Mesenteric fat pad (tissue), 1 donor: ENCODE data around the gene SLC19A1. TPM values are rescaled to one million over a fixed set of nuclear protein-coding genes. Genes with fewer than 3 reads are reported as not detected.

Experiments
- DNase-seq: peaks from one replicate; pipeline ENCODE4 v3.0.0-alpha.2; 2020; ENCODE audit warnings: low spot score
- total RNA-seq: library from RNA; stranded (reverse); fragmentation: NEBNext Ultra II Directional; extraction: Animal tissue kit (Norgen Biotek cat#: 25700); gene quantifications from one replicate; pipeline ENCODE4 v1.2.1, GENCODE V29; 2021
- donor health status: DM: yes; HTN: yes; CAD: no.

The SLC19A1 gene
- total RNA-seq, 1 donor from 2014 or later: 21.7 TPM

DNA sequence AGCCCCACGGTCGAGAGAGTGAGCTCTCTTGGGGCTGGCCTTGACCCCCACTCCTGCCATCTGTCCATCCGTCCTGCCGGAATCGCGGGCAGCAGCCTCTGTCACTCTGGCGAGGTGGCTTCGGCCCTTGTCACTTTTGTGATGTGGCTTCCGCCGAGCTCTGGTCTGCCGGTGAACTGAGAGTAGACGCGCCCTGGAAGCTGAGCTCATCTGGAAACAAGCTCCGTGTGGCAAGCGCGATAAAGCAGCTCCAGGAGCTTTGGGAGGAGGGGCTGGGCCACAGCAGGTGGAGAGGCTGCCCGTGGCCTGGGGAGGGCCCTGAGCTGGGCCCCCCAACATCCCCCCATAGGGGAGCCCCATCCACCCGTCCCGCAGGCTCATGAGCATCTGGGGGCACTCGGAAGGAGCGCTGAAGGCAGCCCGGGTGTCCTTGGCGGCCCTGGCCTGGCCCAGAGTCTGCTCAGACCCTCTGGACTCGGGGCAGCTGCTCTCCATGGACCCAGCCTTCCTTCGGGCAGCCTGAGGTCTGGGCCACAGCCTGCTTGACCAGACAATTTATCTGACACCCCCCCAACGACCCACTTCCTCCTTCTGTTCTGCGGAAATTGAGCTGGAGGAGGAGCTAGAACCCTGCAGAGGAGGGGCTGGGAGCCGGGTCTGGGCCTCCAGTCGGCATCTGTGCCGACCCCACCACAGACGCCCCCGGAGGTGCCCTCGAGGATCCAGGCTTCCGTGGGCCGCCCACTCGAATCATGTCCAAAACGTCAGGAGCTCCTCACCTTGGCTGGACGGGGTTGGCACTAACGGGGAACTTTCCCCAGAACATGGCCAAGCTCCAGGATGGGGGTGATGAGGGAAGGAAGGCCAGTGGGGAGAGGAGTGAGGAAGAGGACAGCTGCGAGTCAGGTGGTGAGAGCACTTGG is 59.1 kb downstream of the SLC19A1 start:
- no peak for DNase-seq

DNA sequence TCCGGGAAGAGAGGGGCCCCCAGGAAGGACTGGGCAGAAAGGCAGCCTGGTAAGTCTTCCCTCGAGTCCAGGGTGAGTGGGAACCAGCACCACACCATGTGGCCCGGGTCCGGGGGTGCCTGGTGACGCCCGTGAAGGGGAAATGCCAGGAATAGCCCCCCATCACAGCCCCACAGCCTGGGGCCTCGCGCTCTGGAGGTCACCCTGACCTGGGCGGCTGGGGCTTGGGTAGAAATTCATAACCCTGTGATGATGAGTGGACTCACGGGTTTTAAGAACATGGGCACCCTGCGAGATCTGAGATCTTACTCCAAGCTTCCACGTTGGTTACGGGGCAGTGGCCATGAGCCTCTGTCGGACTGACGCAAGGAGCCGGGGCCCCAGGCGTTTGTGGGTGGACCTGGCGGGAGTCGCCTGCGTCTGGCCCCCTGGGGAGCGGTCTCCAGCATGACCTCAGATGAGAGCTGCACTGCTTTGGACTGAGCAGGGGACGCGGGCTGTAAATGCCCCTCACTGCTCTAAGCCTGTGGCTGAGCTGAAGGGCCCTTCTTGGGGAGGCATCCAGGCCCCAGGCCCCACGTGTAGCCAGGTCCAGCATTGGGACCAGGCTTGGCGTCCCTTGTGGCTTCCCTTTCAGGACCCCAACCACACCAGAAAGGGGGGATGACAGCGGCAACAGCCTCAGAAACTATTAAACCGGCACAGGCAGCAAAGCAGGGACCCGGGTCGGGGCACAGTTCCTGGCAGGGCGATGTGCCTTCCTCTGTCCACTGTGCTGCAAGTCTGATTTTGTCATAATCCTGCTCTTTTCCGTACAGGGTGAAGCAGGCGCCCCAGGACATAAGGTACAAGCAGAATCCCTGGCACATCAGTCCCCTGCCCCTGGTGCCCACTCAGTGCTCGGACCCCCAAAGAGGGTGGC is 60.0 kb downstream of the SLC19A1 start:
- no peak for DNase-seq

DNA sequence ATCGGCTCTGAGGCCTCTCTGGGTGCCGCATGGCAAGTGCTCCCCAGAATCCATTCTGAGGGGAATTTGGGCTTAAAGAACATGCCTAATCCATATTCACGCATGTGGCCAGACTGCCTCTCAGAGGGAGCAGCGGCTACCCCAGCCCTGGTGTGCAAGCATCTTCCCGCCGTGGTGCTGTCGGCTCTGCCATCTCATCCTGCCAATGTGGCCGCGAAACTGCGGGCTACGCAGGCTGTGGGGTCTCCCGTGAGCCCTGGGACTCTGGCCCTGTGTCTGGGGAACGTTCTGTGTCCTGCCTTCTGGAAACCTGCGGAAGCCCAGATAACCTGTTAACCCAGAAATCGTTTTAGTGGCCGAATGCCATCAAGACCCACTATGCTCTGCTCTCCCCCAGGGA is 60.7 kb downstream of the SLC19A1 start:
- DNase-seq: no peak

DNA sequence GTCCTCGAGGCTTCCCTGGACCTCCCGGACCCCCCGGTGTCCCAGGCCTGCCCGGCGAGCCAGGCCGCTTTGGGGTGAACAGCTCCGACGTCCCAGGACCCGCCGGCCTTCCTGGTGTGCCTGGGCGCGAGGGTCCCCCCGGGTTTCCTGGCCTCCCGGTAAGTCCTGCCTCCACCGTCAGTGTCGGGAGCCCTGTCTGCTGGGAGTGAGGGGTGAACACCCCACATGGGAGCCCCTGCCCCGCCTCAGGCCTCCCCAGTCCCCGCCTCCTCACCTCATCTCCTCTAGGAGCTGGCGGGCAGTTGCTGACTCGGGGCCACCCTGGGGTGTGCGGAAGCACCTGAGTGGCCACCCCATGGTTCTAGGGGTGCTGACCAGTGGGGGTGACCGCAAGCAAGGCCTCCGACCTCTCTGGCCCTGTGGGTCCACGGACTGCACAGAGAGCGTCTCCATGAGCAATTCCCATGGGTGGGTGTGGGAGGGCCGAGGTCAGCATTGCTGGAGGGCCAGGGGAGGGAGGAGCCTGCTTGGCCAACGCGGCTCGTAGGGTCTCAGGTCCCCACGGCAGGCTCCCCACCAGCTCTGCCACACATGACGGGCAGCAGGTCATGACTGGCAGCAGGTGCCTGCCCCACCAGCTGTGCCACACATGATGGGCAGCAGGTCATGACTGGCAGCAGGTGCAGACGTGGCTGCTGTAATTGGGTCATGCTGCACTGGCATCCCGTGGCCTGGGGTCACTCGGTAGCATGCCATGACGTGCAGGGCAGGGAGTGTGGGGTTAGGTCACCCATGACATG is 61.3 kb downstream of the SLC19A1 start:
- no peak for DNase-seq

DNA sequence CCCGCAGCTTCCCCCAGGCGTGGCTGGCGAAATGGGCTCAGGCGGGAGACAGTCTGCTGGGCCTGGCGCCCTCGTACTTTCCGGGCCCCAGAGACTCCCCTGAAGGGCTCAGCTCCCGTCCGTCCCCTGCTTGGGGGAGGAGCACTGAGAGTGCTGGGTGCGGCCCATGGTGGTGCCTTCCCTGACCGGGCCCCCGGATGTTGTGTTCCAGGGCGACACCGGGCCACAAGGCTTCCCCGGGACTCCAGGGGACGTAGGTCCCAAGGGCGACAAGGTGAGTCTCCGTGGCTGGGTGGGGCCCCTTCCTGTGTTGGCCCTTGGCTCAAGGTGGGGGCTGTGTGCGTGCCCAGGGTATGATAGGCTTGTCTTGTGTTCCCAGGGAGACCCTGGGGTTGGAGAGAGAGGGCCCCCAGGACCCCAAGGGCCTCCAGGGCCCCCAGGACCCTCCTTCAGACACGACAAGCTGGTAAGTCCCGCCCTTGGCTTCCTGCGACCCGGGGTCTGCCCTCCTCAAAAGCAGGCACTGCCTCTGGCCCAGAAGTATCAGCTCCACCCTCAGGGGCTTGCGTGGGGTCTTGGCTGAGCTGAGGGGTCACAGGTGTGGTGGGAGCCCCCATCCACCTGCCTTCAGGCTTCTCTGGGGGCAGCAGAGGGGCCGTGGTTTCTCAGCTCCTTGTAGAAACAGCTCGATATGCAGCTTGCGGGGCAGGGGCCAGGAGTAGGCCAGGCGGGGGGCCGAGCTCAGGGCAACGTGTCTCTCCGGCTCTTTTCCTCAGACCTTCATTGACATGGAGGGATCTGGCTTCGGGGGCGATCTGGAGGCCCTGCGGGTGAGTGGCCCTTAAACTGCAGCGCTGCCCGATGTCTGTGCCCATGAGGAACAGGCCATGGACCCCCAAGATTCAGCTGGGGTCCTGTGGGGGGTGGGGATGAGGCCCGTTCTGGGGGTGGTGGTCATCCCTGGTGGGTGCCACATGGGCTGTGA is 62.3 kb downstream of the SLC19A1 start:
- DNase-seq: no peak

DNA sequence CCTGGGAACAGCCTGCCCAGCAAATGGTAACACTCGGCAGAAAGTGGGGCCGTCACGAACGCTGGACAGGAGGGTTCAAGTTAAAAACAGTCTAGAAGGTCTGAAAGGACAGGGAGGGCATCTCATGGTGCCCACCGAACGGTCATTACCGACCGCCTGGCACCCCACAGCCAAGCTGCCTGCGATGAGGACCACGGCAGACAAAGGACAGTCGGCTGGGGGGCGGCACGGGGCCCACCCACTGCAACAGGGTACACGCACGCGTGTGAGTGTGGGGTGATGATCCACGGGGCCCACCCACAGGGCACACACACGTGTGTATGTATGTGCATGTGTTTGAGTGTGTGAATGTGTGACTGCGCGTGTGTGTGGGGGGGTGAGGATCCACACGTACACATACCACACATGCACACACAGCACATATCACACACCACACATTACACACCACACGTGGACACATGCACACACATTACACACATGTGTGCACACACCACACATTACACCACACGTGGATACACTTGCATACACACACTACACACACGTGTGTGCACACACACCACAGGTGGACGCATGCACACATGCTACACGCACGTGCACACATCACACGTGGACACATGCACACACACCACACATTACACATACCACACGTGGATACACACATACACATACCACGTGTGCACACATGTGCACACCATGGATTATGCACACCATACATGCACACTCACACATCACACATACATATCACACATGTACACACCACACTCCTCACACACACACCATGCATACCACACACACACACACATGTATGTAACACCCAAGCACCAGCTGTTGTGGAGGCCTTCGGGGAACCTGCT is 63.2 kb downstream of the SLC19A1 start:
- DNase-seq: no peak

DNA sequence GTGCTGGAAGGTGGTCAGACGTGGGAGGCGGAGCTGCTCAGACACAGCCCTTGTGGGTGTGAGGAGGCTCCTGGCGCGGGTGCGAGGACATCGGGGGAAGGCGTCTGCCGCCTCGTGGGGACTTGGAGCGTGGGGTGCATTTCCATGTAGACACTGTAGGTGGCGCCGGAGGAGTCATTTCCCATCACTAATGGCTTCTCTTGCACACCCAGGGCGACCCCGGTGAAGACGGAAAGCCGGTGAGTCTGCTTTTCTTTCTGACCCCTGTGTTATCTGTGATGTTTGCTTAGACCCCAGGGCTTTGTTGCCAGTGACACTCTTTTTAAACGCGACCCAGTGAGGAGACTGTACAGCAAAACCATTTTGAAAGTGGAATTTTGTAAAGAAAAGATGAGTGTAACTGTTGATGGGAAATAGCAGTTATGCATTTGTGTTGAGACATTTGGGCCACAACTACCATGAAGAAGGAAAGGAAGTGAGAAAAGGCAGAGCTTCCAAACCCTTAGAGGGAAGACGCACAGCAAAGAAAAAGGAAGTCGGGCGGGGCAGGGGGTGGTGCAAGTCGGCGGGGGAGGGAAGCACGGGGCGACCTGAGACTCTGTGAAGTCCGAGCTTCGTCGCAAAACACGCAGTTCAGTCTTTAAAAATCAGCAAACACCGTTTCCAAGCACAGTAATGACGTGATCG is 64.0 kb downstream of the SLC19A1 start:
- no peak for DNase-seq

DNA sequence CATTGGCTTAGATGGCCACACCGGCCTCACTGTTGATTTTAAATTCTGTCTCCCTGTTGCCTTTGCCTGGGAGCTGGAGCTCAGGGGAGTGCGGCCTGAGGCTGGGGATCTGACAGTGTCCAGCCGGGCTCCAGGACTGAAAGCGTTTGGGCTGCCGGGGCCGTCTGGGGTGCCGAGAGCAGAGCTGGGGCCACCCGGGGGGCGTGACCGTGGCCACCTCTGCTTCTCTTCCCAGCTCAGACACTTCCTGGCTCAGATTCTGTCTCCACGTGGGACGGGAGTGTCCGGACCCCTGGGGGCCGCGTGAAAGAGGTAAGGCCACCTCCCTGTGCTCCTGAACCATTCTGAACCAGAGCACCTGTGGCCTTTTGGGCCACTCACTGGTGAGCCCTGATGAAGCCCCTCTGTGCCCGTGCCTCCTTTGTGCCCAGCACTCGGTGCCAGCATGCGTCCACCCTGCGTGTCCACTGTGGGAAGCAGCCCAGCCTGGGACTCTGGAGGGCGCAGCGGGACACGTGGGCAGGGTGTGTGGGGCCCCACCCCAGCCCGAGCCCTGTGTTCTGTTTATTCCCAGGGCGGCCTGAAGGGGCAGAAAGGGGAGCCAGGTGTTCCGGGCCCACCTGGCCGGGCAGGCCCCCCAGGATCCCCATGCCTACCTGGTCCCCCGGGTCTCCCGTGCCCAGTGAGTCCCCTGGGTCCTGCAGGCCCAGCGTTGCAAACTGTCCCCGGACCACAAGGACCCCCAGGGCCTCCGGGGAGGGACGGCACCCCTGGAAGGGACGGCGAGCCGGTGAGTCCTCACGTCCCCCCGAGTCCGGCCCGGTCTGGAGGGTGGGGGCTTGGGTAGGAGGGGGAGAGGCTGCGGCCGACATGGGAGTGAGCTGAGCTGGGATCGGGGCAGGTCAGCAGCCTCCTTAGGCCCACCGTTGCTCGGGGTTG is 64.8 kb downstream of the SLC19A1 start:
- DNase-seq: no peak

DNA sequence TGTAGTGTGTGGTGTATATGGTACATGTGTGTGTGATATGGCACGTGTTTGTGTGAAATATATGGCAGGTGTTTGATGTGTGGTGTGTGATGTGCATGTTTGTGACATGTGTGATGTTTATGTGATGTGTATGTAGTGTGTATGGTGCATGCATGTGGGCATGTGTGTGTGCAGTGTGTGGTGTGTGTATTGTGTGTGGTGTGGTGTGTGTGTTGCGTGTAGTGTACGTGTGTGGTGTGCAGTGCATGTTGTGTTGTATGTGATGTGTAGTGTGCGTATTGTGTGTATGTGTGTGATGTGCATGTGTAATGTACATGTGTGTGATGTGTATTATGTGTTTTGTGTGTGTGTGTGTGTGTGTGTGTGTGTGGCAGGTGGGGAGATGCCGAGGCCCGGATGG is 65.7 kb downstream of the SLC19A1 start:
- DNase-seq: no peak

DNA sequence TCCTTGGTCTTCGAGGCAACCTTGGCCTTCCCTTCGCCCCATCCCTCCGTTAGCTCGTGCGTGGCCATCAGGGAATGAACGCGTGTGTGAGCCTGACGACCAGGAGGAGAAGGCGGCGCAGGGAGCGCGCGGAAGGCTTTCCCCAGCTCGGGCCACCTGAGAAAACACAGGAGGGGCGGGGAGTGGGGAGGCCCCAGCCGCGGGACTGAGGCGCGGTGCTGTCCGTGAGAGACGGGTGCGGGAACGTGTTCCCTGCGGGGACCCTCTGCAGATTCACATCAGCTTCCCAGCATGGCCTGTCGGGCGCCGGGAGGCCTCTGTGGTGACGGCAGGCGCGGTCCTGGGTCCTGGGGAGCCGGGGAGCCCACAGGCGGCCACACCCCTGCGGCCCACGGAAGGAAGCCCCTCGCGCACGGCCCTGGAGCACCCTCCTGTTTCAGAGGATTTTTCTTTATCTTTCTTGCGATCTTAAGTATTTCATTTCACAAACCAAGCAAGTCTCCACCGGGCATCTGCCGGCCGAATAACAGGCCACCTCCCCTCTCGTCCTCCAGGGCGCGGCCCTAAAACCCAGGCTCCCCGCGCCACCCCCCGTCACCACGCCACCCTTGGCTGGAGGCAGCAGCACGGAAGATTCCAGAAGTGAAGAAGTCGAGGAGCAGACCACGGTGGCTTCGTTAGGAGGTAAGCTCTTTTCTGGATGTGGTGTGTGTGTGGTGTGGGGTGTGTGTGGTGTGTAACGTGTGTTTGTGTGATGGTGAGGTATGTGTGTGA is 66.3 kb downstream of the SLC19A1 start:
- DNase-seq: no peak

DNA sequence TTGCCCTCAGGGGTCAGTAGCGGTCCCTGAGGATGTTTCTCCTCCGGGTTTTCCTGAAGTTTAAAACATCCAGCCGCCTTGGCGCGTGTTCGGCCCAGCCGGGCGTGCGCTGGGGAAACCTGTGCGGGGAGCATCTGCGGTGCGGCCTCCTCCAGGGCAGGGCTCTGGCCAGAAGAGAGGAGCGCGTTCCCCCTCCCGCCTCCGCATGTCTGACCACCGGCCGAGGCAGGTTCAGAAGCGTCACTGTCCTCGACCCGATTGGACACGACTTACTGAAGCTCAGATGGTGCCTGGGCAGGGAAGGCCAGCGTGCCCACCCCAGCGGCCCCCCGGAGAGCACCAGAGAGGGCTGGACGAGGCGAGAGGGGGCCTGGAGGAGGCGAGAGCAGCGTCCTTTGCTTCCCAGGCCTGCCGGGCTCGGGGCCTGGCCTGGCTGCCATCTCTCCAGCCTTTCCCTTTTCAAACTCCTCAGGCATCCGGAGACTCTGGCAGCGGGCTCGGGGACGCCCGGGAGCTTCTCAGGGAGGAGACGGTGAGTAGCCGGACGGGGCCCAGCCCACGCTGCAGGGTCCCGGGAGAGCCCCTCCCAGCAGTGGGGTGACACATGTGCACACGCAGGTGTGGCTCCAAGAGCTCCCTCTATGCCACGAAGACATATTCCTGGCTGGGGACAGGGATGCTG is 67.1 kb downstream of the SLC19A1 start:
- DNase-seq: no peak

DNA sequence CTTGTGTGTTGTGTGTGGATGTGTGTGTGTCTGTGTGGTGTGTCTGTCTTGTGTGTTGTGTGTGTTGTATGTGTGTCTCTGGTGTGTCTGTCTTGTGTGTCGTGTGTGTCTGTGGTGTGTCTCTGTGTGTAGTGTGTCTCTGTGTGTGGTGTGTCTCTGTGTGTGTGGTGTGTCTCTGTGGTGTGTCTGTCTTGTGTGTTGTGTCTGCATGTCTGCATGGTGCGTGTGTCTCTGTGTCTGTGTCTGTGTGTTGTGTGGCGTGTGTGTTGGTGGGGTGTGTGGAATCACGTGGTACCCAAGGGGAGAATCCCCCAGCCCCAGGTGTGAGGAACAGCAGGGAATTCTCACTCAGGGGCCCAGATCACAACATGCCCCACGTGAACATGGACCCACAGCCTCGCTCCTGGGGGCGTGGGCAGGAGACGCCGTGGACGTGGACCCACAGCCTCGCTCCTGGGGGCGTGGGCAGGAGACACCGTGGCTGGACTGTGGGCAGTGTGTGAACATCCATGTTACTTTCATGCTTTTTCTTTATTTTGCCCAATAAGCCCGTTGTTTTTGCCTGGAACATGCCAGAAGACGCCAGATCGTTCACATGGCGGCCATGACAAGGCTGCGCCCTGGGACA is 67.8 kb downstream of the SLC19A1 start:
- DNase-seq: no peak

DNA sequence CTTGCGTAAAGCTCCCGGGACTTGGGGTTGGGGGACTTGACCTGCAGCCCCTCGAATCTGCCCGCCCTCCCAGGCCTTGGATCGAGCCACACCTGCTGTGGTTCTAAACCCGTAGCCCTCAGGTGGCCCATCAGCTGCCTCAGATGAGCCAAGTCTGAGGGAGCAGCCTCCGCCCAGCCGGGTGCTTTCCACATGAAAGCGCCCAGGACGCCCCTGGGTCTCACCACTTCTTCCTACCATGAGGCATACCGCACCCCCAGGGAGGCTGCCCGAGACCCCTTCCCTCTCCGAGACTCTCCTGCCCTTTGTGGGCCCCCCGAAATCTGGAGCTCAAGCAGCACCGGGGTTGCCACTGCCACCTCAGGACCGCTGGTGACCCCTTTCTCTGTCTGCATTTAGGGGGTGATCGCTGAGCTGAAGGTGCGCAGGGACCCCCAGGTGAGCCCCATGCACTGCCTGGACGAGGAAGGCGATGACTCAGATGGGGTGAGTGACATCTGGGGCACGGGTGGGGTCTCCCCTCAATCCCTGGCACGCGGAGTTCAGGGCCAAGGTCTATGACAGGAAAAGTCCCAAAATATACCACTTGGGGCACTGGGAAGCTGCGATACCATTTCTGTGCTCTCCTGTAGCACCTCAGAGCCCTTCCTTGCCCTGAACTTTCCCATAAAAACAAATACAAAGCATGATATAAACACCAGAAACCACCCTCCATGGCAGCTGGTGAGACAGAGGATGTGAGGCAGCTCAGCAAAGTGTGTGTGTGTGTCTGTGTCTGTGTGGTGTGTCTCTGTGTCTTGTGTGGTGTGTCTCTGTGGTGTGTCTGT is 68.5 kb downstream of the SLC19A1 start:
- no peak for DNase-seq
